GM10847 (cell line): ENCODE measurements around the gene PTCD1.

Experiments
- POLR2A ChIP-seq: IDR thresholded peaks from 2 replicates; pipeline ENCODE4 v1.6.1; 2011; ENCODE audit not compliant: insufficient read length; ENCODE audit errors: extremely low read depth

PTCD1 gene

GRCh38 chr7:99422625-99423024, 16.0 kb downstream of the PTCD1 start:
- no peak for TF ChIP-seq POLR2A

- no peak for TF ChIP-seq POLR2A
Measured at GRCh38 chr7:99422186-99422585, 16.4 kb downstream of the PTCD1 start.

DNA sequence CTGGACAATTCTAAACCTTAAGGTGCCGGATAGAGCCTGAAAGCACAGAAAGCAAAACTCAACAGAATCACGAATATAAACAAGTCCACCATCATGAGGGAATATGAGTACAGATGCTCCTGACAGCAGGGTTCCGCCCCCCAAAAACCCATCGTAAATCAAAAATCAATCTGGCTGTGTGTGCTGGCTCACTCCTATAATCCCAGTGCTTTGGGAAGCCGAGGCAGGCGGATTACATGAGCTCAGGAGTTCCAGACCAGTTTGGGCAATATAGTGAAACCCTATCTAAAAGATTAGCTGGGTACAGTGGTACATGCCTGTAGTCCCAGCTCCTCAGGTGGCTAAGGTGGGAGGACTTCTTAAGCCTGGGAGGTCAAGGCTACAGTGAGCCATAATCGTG, 17.6 kb downstream of the PTCD1 start:
- TF ChIP-seq POLR2A = no peak

DNA sequence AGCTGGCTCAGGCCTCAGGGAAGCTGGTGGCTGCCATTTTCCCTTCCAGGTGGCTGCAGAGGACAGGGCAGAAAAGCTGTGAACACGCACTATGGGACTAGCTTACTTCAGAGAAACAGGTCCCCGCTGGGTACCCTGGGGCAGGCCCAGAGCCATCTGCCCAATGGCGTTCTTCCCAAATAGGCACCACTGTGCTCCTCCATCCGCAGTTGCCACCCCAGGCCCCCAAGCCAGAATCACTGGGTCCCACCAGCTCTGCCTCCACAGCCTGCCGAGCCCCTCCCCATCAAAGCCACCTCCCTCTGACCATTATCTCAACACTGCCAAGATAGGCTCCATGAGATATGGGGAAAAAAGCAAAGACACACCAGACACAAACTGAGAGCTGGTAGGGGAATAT, 18.4 kb downstream of the PTCD1 start:
- TF ChIP-seq POLR2A = no peak

DNA sequence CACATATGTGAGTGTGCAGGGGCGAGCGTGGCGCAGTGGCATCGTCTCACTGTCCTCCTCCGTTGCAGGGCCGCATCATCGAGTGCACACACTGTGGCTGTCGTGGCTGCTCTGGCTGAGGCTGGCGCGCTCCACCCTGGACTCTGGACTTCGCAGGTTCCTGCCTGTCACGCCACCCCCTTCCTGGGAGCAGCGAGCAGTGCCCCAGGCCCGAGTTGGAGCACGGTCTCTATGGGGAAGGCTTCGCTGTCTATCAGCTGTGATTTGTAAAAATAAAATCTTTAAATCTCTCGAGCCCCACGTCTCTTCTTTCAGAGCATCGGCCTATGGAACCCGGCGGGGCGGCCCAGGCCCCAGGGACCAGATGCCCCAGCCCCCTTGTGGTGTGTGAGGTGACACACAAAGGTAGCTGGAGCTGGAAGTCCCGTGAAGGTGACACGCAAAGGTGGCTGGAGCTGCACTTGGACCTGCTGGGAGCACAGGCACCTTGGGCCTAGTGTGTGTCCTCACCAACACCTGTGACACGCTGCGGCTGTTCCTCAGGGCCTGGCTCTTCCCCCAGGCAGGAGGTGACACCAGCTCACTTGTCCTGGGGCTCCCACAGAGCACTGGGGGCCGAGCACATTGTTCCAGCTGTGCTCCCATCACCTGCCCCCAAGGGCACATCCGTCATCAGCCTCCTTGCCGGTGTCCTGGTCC, 19.1 kb downstream of the PTCD1 start:
- TF ChIP-seq POLR2A = no peak

DNA sequence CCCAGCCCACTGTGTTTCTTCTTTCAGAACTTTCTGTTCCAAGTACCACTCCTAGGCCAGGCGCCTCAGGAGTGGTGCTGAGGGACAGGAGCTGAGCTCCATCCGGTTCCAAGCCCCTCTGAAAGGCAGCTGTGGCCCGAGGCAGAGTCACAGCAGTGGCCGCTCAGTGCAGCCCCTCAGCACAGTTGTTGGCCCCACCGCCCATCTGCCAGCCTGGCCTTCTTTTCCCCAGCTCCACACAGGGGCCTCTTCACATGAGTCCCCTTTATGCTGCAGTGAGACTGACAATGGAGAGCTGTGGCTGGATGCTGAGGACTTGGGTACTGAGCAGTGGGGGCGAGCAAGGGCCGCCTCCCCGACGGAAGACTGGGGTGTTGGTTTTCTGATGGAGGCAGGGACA, 20.3 kb downstream of the PTCD1 start:
- TF ChIP-seq POLR2A = no peak

DNA sequence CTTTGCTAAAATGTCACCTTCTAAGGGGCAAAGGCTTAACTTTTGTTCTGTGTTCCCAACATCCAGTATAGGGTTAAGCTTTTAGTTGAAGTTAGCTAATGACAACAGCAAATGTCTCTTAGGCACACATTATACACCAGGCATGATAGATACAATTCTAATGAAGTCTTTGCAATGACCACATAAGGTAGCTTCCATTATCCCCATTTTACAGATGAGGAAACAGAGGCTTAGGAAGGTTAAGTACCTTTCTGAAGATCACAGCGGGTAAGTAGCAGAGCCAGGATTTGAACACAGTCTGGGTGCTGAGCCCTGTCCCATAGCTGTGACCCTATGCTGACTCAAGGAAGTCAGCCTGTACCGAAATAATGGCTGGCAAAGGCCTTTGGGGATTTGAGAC, 28.0 kb downstream of the PTCD1 start:
- TF ChIP-seq POLR2A = no peak

DNA sequence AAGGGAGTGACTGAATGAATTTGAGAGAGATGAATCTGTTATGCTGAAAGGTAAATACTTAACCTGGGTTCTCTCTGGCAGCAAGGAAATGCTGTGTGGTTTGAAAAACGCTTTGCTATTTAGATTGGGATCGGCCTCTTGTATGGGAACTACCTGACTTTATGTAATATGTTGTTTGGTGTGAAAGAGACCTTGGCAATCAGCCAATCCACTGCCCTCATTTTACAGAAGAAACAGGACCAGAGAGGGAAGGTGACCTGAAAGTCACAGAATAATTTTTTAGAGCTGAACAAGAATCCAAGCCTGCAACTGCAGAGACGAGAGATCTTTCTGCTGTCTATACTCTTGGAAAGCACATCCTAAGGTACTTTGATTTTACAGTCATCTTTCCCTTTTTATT, 28.8 kb downstream of the PTCD1 start:
- no peak for TF ChIP-seq POLR2A

DNA sequence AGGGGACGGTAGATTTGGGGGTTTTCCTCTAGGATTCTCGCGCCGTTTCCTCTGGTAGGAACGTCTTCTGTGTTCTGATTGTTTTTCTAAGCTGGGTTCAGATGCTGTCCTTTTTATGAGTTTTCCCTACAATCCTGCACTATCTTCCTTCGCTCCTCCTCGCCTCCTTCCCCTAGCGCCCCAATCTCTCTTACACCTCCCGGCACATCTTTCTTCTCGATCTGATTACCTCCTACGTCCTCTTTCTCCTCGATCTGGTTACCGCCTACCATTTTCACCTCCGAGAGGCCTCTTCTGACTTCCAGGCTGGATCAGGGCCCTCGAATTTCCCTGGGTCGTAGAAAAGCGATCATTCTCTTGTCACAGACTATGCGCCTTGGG, 29.4 kb downstream of the PTCD1 start:
- no peak for TF ChIP-seq POLR2A

- peak; percentile 87 for TF ChIP-seq POLR2A
Measured at GRCh38 chr7:99408379-99409191, 30.0 kb downstream of the PTCD1 start, which contains the start of the genes BUD31 and PDAP1. TSS of gene BUD31 (plus strand) at chr7:99408969. CDS start at chr7:99411093, 2,124 bp downstream. TSS of gene PDAP1 (minus strand) at chr7:99408597. CDS start at chr7:99408548, 49 bp downstream.

DNA sequence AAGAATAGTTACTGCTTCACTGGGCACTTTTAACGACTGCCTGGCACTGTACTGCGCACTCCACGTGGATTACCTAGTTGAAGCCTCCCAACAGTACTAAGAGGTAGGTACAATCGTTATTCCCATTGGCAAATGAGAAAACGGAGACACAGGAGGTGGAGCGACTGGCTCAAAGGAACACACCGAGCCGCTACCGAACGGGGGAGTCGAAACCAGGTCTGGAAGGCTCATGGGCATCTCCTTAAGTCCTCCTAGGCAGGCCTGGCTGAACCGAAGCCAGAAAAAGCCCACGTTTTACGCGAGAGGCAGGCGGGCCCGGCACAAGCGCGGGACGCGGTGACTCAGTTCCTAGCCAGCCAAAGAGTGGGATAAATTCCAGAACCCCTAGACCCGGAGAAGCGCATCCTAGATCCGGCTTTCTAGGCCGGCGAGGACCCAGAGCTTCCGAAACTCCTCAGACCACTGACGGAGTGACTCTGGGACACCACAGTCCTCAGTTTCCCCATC, 30.7 kb downstream of the PTCD1 start:
- TF ChIP-seq POLR2A = no peak

DNA sequence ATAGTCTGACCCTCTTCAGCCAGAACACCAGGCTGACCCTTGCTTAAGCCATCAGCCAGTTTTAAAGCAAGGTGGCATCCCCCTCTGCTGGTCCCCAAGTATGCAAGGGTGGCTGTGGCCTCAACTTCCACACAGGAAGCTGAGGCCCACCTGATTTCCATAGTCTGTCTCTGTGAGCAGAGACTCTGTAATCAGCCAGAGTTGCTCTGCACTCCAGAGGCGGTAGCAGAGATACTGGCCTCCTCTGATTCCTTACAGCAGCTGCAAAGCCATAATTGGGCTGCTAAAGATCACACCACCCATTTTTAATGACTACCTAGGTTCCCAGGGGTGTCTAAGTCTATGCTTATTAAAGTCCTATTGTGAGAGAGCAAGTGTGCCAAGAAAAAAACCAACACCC, 32.0 kb downstream of the PTCD1 start:
- TF ChIP-seq POLR2A = no peak

GRCh38 chr7:99404977-99405320, 33.6 kb downstream of the PTCD1 start:
- no peak for TF ChIP-seq POLR2A

GRCh38 chr7:99404235-99404976, 34.2 kb downstream of the PTCD1 start:
- no peak for TF ChIP-seq POLR2A

- no peak for TF ChIP-seq POLR2A
Measured at GRCh38 chr7:99403764-99404163, 34.8 kb downstream of the PTCD1 start.

- no peak for TF ChIP-seq POLR2A
Measured at GRCh38 chr7:99402854-99403253, 35.7 kb downstream of the PTCD1 start.
